ENCODE measurements around the gene CXCL11.
A peak's percentile ranks its signal among the peaks of the same experiment; 100 is the strongest.
"Not testable (repeated sequence)": the region's sequence is repeated elsewhere in the genome, so short reads cannot be mapped to it uniquely, and the experiment has no call there.

The CXCL11 gene
- 0 reads per million in 2 donors for total RNA-seq

DNA sequence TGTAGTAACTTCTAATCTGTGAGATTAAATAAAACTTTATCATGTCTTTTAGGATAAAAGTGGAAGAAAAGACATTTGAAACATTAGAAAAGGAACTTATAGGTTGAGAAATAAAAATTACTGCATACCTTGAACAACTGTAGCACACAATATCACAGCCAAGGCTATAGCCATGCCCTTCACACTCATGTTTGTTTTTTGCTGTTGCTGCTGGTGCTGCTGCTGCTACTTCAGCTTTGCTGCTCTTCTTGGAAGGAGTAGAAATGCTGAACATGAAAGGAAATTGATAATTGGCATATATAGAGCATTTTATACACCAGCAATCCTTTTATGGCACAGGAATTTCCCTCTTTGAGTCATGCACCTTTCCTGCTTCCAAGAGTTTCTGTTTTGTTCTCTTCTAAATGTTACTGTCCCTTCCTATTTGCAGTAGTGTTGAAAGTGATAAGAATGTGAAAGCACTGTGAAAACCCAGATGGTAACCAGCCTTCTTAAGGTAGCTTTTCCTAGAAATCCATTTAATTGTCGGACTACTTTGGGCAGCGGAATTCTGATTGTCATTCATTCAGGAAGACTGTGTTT is at the start of gene CXCL11:
TSS of gene CXCL11 (minus strand) at position 272 of the 582 bp plus-strand sequence. CDS start at position 189, 83 bp downstream.
- DNase-seq: no peak

DNA sequence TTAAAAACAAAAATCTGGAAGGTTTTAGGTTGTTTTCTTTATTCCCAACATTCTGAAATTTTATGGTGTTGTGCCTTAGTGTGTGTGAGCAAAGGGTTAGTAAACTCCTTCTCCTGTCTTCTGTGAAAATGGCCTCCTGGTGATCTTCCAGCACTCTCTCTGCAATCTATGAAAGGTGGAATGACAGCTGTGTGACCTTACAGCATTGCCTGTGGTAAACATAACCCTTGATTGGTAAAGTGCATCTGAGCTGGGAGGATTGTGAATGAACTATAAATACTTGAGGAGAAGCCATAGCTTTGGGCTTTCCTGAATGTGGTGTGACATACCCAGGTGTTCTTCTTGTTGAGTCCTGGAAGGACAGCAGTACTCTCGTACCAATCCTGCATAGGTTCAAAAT is 48.7 kb upstream of the CXCL11 start:
- no peak for DNase-seq

DNA sequence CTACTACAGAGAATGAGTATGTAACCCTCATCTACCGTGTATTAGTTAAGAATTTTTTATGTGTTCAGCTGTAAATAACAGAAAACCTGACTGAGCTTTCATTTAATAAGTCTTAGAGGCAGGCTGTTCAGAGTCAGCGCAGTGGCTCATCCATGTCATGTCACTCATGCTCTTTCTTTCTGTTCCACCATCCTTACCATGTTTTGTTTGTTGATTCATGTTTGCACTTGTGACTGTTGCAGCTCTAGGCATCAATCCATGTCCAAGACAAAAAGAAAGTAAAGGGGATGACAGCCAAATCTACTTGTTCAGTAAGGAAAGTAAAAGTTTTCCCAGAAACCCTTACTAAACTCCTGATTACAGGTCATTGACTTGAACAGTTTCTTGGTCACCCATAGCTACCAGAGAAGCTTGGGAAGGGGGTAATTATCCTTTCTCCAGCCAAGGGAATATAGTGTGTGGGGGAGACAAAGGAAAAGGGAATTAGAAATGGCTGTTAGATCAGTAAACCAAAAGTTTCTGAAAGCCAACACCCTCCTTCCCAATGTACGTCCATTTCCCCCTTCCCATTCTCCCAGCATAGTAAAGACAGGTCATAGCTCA is 47.6 kb upstream of the CXCL11 start:
- DNase-seq: no peak

DNA sequence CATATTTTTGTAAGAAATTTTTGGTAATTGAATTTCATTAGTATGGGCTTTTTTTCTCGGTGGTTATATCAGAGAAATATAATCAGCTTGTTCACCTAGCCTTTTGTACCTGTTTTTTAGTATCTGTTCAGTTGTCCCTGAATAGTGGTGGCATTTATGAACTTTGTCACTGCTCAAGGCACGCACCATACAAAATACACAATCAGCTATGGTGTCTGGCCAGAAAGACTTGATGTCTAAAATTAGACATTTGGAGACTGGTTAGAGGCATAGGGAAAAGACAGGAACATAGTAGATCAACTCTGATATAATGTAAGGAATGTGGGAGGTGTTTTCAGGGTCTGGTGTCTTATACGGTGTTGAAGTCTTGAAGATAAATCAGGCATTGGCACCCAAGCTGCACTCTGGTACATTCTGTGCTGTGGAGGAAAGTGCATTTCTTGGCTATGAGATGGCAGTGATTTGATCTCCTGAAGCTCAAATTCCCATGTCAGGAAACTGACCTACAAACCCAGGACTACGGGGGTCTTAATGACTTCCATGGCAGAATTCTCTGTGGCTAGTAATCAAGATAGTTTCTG is 42.3 kb upstream of the CXCL11 start:
- no peak for DNase-seq

DNA sequence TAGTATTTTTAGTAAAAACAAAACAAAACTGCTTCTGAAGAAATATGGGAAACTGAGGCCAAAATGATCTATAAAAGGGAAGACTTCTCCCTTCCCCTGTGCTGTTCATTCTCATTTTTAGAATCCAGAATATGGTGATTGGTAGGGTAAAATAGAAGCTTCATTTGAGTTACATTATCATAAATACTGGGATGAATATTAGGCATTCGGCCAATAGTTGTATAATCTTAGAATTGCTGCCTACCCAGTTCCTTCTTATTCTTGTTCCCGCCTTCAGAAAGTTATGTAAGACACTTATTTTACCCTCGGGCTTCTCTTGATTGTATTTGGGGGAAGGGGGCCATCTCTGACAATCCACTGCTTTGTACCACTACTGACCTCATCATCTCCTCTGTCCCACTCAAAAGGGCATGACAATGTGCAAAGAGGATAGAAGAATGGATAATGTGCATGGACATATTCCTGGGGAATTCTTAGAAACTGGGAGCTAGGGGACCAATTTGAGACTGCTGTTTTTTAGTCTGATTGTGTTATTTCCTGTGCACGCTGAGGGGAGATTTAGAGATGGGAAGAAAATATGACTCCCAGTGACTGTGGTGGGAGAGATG is 39.2 kb upstream of the CXCL11 start:
- no peak for DNase-seq

DNA sequence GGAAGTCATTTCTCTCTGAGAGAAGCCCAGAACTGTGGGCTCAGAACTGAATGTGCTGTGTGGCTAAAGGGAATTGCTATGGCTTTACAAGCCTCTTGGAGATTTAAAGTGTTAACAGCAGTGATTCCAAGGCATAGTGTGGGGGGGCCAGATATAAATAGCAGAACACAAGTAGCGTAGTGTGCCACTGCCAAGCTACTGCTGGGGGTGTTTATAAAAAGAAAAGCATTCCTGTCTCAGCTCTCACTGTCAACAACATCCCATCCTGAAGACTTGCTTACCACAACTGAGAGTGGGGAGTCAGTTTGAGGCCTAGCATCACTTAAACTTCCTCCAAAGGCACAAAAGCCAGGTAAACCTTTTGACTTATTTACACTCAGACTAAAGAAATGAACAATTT is 38.6 kb upstream of the CXCL11 start, which contains the start of gene ART3:
TSS of gene ART3 (plus strand) at position 242 of the 400 bp plus-strand sequence. CDS start 1,181 bp downstream, outside the sequence.
- DNase-seq: no peak

DNA sequence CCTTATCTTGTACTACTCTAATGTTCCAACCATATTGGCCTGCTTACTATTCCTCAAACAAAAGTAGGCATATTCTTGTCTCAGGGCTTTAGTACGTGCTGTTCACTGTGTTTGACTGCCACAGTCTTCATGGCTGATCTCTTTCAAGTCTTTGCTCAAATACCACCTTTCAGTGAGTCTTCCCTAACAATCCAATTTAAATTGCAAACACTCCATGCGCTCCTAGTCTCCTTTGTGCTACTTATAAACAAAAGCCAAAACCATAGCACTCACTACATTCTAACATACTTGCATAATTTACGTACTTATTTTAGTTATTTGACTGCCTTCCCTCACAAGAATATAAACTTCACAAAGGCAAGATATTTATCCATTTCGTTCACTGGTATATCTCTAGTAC is 36.9 kb upstream of the CXCL11 start:
- no peak for DNase-seq

DNA sequence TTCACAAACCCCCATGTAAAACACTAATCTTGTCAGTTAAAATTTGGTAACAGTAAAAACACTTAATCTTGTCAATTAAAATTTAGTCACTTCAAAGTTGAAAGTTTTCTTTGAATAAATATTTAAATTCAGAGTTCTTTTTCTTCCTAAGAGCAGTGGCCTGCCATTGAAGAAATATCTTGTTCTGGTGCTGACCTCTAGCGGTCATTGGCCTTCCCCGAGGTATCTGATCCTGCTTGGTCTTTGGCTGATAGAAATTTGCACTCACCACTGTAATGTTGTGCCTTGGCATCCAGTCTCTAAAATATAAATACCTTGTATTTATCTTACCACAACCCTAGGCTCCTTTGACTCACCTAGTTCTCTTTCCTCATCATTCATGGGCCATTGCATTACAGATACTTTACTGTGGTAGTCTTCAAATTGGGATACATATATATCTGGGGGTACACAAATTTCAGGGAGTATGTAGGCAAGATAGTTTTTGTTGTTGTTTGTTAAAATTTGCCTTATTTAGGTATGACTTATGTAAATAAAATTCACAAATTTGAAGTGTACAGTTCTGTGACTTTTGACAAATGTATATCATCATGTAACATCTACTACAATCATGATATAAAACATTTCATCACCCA is 31.9 kb upstream of the CXCL11 start:
- peak in 4 of 5 experiments; percentile 30 to 81 (median 51) for DNase-seq

DNA sequence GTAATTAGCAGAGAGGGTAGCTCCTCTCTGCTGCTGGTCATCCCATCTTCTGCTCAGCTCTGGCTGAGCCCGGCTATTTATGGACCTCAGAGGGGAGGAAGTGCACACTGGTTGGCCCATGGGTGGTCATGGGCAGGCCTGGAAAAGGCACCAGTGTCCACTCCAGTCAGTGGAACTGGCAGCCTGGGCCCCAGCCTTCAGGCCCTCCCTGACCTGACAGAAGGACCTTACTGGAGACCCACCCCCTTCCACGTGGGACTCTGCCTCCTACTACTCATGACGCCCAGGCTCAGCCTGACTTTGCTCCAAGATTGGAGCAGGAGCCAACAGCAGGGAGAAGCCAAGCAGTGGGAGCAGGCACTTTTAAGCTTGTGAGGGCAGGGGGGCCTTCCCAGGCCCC is 30.7 kb upstream of the CXCL11 start:
- DNase-seq: no peak

DNA sequence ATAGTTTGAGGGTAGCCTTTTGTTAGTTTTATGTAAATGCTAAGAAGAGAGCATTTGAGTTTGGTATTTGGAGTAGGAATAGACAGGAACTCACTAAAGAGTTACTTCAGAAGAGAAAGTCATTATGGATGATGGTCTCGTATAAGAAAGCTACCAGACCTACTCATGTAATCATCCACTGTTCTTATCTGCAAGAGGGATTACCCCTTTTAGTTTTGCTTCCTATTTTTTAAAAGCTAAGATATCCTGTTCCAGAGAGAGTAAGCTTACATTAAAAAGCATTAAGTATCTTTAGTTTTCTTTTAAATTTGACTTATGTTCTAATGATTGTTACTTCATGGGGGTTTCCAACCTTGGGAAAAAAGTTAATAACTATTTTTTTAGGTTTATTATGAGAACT is 26.1 kb upstream of the CXCL11 start:
- no peak for DNase-seq

DNA sequence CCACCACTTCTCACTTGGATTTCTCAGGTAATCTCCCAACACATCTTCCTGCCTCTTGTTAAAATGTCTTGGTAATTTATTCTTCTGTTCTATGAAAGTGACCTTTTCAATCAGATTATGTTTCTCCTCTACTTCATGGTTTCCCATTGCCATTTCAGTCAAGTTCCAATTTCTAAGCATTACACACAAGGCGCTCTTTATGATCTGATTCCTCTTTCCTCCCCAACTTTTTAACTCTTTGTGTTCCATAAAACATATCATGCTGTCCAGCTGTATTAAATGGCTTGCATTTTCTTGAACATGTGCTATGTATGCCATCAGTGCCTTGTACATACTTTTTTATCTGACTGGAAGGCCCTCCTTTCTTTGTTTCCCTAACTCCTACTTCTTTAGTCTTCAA is 25.6 kb upstream of the CXCL11 start:
- no peak for DNase-seq

DNA sequence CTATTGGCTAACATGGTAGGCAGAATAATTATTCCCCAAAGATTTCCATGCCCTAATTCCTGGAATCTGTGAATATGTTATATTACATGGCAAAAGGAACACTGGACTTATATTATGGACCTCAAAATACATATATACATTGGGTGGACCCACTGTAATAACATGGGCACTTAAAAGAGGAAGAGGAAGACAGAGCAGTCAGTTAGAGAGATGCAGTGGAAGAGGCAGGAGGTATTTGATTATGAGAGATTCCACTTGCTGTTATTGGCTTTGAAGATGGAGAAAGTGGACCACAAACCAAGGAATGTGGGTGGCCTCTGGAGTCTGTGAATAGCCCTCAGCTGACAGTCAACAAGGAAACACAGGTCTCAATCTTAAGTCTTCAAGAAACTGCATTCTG is 24.6 kb upstream of the CXCL11 start:
- no peak for DNase-seq

DNA sequence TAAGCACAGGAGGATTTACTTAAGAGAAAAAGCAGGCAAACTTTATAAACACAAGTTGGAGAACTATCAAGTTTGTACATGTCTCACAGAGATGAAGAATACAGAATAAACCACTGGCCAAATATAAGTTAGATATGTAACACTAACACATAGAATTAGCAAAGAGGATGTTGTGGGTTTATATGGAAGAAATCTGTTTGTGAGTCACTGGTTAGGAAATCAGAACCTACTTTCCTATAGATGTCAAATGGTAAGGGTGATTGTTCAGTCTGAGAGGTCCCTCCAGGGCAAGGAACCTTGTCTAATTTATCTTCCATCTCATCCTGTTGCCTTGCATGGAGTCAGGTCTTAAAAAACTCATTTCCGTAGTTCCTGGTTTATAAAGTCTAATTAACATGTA is 23.9 kb upstream of the CXCL11 start:
- peak in 1 of 5 experiments; percentile 79 for DNase-seq

DNA sequence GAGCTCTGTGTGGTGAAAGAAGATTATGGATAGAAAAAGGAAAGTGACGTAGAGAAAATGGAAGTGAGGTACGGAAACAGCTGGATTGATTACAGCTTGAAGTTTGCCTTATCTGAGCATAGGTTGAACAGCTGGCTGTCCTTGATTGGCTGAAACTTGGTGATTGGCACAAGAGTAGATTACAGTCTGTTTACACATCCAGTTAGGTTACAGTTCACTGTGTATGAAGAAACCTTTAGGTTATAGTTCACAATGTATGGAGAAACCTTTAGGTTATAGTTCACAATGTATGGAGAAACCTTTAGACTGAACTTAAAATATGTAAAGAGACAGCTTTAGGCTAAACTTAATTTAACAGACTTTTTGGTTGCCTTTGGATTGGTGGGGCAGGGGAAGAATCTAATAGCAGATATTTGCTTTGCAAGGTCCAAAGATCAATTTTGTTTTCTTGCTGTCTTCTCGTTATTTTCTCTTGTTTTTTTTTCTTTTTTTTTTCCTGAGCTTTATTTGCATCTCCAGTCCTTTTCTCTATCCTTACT is 23.1 kb upstream of the CXCL11 start:
- peak in 1 of 5 experiments; percentile 86 for DNase-seq

DNA sequence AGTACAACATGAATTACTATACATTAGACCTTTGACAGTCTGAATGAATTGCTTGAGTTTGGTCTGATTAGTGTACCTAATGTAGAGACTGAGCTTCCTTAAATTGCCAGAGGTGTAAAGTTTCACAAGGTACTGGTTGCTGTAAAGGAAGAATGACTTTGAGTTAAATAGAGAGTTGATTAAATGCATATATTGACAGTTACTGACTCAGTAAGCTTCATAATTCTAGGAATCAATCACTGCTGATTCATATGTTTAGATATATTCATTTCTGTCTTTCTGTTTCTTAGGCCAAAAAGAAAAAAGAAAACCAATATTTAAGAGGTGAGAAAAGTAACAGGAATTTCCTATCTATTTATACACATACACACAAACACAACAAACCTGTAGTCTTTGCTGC is 22.4 kb upstream of the CXCL11 start:
- DNase-seq: peak in 1 of 5 experiments; percentile 82

DNA sequence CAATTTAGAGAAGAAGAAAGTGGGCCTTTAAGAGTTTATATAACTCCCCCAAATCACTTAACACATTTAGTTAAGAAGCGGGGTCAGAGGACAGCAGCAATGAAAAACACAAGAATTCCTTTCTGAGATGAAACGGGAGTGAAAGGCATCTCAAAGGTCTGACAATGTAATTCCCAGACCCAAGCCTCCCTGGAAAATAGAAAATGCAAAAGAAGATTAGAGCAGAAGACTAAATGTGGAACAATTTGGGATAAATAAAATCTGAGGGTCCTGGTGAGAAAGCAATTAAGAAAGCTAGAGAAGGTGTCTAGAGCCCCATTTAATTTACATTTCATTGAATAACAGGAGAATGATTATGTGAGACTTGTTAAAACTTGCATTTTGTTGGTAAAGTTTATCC is 19.6 kb upstream of the CXCL11 start:
- no peak for DNase-seq

DNA sequence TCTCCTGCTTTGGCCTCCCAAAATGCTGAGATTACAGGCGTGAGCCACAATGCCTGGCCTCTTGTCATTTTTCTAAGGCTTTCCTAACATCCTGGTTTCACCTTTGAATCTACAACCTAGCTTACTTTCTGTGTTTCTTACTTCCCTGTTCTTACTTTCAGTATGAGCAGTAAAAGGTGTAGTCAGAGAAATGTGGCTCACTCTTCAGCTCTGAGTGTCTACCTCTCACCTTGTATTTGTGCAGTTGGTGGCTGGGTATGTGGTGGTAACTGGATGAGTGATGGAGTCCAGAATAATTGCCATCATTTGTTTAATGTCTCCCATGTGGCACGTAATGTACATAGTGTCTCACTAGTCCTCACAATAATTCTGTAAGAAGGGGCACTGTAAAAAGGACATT is 19.1 kb upstream of the CXCL11 start:
- DNase-seq: peak in 1 of 5 experiments; percentile 81

DNA sequence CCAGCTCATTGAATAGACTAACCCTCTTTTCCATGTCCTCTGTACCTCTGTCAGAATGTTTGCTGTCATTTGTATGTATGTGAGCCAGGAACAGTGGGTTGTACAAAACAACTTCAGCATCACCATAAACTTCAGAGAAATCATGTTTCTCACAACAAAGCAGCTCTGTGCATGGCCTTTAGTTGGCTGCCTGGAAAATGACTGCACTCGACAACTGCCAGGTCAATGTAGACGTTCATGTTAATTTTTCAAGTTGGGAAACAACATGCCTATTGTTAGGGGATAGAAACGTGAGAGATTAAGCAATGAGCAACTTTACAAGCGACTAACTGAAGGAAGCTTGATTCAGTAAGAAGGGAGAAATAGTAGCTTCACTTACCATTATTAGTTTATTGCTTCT is 17.9 kb upstream of the CXCL11 start:
- DNase-seq: no peak

DNA sequence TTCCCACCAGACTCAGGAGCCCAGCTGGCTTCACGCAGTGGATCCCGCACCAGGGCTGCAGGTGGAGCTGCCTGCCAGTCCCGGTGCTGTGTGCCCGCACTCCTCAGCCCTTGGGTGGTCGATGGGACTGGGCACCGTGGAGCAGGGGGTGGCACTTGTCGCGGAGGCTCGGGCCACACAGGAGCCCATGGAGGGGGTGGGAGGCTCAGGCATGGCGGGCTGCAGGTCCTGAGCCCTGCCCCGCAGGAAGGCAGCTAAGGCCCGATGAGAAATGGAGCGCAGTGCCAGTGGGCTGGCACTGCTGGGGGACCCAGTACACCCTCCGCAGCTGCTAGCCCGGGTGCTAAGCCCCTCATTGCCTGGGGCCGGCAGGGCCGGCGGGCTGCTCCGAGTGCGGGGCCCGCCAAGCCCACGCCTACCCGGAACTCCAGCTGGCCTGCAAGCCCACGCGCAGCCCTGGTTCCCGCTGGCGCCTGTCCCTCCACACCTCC is 14.7 kb upstream of the CXCL11 start:
- not testable (repeated sequence) for DNase-seq

DNA sequence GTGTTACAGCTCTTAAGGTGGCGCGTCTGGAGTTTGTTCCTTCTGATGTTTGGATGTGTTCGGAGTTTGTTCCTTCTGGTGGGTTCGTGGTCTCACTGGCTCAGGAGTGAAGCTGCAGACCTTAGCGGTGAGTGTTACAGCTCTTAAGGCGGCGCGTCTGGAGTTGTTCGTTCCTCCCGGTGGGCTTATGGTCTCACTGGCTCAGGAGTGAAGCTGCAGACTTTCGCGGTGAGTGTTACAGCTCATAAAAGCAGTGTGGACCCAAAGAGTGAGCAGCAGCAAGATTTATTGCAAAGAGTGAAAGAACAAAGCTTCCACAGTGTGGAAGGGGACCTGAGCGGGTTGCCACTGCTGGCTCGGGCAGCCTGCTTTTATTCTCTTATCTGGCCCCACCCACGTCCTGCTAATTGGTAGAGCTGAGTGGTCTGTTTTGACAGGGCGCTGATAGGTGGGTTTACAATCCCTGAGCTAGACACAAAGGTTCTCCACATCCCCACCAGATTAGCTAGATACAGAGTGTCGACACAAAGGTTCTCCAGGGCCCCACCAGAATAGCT is 14.1 kb upstream of the CXCL11 start:
- DNase-seq: not testable (repeated sequence)

DNA sequence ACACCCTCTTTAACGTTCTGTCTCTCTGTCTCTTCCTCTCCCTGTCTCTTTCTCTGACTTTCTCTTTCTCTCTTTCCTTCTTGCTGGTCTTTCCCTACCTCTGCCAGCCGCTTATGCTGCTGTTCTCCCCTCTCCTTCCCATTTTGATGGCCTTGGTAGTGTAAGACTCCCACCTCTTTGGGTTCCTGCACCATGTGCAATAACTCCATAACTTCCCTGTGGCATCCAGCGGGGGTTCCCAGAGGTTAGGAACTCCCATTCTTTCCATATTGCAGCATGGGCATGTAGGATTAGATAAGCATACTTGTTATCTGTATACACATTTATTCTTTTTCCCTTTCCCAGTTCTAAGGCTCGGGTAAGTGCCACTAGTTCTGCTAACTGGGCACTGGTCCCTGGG is 8.8 kb upstream of the CXCL11 start:
- not testable (repeated sequence) for DNase-seq

DNA sequence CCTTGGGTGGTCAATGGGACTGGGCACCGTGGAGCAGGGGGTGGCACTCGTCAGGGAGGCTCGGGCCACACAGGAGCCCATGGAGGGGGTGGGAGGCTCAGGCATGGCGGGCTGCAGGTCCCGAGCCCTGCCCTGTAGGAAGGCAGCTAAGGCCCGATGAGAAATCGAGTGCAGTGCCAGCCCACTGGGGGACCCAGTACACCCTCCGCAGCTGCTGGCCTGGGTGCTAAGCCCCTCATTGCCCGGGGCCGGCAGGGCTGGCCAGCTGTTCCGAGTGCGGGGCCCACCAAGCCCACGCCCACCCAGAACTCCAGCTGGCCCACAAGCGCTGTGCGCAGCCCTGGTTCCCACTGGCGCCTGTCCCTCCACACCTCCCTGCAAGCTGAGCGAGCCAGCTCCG is 7.4 kb upstream of the CXCL11 start:
- DNase-seq: not testable (repeated sequence)
